Measurements from ENCODE around the gene ORAI3. TPM values are rescaled to one million over a fixed set of nuclear protein-coding genes. Genes with fewer than 3 reads are reported as not detected.

ORAI3 gene
- total RNA-seq, 1 experiment from 2014 or later, result 26.9 TPM

DNA sequence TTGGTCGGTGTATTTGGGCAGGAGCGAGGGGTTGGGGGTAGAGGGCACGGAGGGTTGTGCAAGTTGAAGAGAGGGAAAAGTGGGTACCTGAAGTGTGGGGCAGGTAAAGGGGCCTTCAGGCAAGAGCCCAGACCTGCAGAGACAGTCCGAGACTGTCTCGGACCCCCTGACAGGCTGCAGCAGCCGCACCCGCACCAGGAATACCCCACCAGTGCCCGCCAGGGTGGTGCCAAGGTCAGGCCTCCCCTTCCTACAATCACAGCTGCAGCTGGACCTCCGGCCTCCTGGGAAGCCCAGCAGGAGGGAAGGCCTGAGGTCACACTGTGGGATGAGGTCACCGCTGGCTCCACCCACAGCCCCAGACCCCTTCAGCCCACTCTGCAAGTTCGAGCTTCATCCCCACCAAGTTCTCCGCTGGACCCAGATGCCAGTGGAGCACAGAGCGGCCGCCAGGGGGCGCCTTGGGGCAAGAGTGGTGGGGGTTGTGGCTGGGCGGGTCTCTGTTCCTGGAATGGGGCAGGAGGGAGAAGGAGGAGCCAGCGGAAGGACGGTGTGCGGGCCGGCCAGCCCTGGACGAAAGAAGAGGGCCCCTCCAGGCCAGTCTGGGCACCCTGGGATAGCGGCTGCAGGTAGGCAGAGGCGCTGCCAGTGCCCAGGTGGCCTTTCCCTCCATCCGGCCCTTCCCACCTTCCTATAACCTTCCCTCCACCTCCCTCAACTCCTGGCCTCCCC is 36.0 kb downstream of the ORAI3 start, which contains the start of gene HSD3B7:
Gene HSD3B7, plus strand, starts transcription at position 539 of the 732 bp plus-strand sequence. CDS start 452 bp downstream, outside the sequence.
- Histone ChIP-seq H3K4me3 (ENCODE audit: low read depth in 2 of 2, low read length in 2 of 2) (peak within 1 kb of the TSS; percentile 4 to 39; a peak in 2 of 4 replicates), H3K27me3 (ENCODE audit: control insufficient read depth, insufficient read depth, low read length) (no peaks in the 10 kb centered on the region), H3K4me1 (ENCODE audit: control insufficient read depth, insufficient read depth, low read length) (peaks cover 9% of the 10 kb centered on the region), H3K9me3 (ENCODE audit: control insufficient read depth, insufficient read depth, low read depth, low read length) (no peaks in the 10 kb centered on the region), H3K36me3 (ENCODE audit: control insufficient read depth, insufficient read depth, low read length) (peaks cover 3% of the 10 kb centered on the region; the same call in 1 of the 2 replicates), H3K27ac (ENCODE audit: low read length) (no peak within 1 kb of the TSS)
- no TSS peak for BruUV-seq (replicated peaks)
- ChIA-PET POLR2A (no interaction called here), CTCF (interaction anchor here (0.6 to 1.2 kb wide), 5 partner anchors 10 to 157 kb away, joined by 3 to 4 read pairs (median 3); partner anchors contain the start of genes ZNF646 and ZNF668)
- intact Hi-C loops (cut with micrococcal nuclease; ENCODE audit: unreplicated experiment) (loop anchor here (5.0 kb wide), 1 partner anchor 112 kb away; no protein-coding TSS in a partner anchor), in situ Hi-C loops (cut with HindIII; ENCODE audit: low pct_unique_long_range_greater_than_20kb, low sequenced_read_pairs) (no loop called here)
- DNase-seq (ENCODE audit: low read depth, low spot score) (peak; percentile 51), ATAC-seq (peak; percentile 90)
- TF ChIP-seq POLR2AphosphoS5 (IDR thresholded peaks at IDR 0.05; ENCODE audit: low read depth, low read length) (peak; percentile 72; the same call in 1 of the 2 replicates), TCF7L2 (IDR thresholded peaks at IDR 0.05; ENCODE audit: low read depth, low read length) (no peak), SIN3A (IDR thresholded peaks at IDR 0.05; ENCODE audit: borderline replicate concordance, insufficient read depth, low read depth, low read length) (no peak)
- TF ChIP-seq, protein P1, sequence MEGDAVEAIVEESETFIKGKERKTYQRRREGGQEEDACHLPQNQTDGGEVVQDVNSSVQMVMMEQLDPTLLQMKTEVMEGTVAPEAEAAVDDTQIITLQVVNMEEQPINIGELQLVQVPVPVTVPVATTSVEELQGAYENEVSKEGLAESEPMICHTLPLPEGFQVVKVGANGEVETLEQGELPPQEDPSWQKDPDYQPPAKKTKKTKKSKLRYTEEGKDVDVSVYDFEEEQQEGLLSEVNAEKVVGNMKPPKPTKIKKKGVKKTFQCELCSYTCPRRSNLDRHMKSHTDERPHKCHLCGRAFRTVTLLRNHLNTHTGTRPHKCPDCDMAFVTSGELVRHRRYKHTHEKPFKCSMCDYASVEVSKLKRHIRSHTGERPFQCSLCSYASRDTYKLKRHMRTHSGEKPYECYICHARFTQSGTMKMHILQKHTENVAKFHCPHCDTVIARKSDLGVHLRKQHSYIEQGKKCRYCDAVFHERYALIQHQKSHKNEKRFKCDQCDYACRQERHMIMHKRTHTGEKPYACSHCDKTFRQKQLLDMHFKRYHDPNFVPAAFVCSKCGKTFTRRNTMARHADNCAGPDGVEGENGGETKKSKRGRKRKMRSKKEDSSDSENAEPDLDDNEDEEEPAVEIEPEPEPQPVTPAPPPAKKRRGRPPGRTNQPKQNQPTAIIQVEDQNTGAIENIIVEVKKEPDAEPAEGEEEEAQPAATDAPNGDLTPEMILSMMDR (IDR thresholded peaks at IDR 0.05), result peak; percentile 97
- TF ChIP-seq, protein P2, sequence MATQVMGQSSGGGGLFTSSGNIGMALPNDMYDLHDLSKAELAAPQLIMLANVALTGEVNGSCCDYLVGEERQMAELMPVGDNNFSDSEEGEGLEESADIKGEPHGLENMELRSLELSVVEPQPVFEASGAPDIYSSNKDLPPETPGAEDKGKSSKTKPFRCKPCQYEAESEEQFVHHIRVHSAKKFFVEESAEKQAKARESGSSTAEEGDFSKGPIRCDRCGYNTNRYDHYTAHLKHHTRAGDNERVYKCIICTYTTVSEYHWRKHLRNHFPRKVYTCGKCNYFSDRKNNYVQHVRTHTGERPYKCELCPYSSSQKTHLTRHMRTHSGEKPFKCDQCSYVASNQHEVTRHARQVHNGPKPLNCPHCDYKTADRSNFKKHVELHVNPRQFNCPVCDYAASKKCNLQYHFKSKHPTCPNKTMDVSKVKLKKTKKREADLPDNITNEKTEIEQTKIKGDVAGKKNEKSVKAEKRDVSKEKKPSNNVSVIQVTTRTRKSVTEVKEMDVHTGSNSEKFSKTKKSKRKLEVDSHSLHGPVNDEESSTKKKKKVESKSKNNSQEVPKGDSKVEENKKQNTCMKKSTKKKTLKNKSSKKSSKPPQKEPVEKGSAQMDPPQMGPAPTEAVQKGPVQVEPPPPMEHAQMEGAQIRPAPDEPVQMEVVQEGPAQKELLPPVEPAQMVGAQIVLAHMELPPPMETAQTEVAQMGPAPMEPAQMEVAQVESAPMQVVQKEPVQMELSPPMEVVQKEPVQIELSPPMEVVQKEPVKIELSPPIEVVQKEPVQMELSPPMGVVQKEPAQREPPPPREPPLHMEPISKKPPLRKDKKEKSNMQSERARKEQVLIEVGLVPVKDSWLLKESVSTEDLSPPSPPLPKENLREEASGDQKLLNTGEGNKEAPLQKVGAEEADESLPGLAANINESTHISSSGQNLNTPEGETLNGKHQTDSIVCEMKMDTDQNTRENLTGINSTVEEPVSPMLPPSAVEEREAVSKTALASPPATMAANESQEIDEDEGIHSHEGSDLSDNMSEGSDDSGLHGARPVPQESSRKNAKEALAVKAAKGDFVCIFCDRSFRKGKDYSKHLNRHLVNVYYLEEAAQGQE (IDR thresholded peaks at IDR 0.05; ENCODE audit: insufficient read depth in 1 of 2, low read depth in 2 of 2, low read length in 1 of 2), result no peak

DNA sequence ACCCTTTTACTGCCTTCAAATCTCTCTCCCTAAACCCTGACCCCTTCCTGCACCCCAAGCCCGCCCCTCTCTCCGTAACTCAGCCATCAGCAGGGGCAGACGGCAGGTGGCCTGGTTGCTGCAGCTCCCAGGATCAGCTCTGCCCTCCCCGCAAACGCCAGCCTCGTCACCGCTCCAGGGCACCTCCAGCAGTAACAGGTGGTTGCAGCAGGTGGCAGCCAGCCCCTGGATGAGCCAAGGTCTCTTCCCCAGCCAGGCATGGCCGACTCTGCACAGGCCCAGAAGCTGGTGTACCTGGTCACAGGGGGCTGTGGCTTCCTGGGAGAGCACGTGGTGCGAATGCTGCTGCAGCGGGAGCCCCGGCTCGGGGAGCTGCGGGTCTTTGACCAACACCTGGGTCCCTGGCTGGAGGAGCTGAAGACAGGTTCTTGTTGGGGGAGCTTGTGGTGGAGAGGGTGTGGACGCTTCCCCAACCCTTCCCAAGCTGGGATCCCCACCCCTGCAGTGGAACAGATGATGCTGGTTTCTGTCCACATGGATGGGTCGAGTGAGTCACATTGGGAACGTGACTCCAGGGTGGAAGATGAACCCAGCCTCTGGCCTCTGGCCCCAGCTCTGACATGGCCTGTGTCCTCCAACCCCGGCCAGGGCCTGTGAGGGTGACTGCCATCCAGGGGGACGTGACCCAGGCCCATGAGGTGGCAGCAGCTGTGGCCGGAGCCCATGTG is 36.7 kb downstream of the ORAI3 start:
- in situ Hi-C loops (cut with HindIII; ENCODE audit: low pct_unique_long_range_greater_than_20kb, low sequenced_read_pairs), result no loop called here
- H3K27ac ChIP-seq (ENCODE audit: low read length), result no peak overlapping the region
- BruUV-seq (replicated peaks), result no TSS peak

More for the DNA sequence above, 36.7 kb downstream of the ORAI3 start:
- intact Hi-C loops (cut with micrococcal nuclease; ENCODE audit: unreplicated experiment), result loop anchor here (5.0 kb wide), 1 partner anchor 112 kb away; no protein-coding TSS in a partner anchor
- no peaks in the 10 kb centered on the region for H3K36me3 ChIP-seq (ENCODE audit: control insufficient read depth, insufficient read depth, low read length)
- H3K27me3 ChIP-seq (ENCODE audit: control insufficient read depth, insufficient read depth, low read length), result no peaks in the 10 kb centered on the region
- no peaks in the 10 kb centered on the region for H3K9me3 ChIP-seq (ENCODE audit: control insufficient read depth, insufficient read depth, low read depth, low read length)
- ChIA-PET CTCF (interaction anchor here (0.6 to 1.2 kb wide), 4 partner anchors 9 to 157 kb away, joined by 3 to 4 read pairs (median 4); no protein-coding TSS in a partner anchor), POLR2A (interaction anchor here (0.6 kb wide), 1 partner anchor 139 kb away, joined by 4 read pairs; no protein-coding TSS in a partner anchor)
- TF ChIP-seq, protein P1 (IDR thresholded peaks at IDR 0.05), result no peak
- TF ChIP-seq POLR2AphosphoS5 (IDR thresholded peaks at IDR 0.05; ENCODE audit: low read depth, low read length) (no peak), SIN3A (IDR thresholded peaks at IDR 0.05; ENCODE audit: borderline replicate concordance, insufficient read depth, low read depth, low read length) (no peak), TCF7L2 (IDR thresholded peaks at IDR 0.05; ENCODE audit: low read depth, low read length) (no peak)
- TF ChIP-seq, protein P2 (IDR thresholded peaks at IDR 0.05; ENCODE audit: insufficient read depth in 1 of 2, low read depth in 2 of 2, low read length in 1 of 2), result no peak
- peaks cover 9% of the 10 kb centered on the region for H3K4me1 ChIP-seq (ENCODE audit: control insufficient read depth, insufficient read depth, low read length)
- no peak for DNase-seq (ENCODE audit: low read depth, low spot score)
- ATAC-seq, result peak; percentile 54
- H3K4me3 ChIP-seq (ENCODE audit: low read depth in 2 of 2, low read length in 2 of 2), result peak overlapping the region; percentile 4 to 39; a peak in 2 of 4 replicates

All from Panc1 (cell line).